HG02678 (cell line): Measurements from ENCODE around the gene NDUFB11.
"Not testable (repeated sequence)": the region's sequence is repeated elsewhere in the genome, so short reads cannot be mapped to it uniquely, and the experiment has no call there.

Source experiments
- ATAC-seq: cut with Tn5 transposase; IDR thresholded peaks from one replicate; pipeline ENCODE4 v1.9.1; 2021; ENCODE audit warnings: mild to moderate bottlenecking, moderate library complexity; ENCODE audit not compliant: unreplicated experiment

Gene NDUFB11

DNA sequence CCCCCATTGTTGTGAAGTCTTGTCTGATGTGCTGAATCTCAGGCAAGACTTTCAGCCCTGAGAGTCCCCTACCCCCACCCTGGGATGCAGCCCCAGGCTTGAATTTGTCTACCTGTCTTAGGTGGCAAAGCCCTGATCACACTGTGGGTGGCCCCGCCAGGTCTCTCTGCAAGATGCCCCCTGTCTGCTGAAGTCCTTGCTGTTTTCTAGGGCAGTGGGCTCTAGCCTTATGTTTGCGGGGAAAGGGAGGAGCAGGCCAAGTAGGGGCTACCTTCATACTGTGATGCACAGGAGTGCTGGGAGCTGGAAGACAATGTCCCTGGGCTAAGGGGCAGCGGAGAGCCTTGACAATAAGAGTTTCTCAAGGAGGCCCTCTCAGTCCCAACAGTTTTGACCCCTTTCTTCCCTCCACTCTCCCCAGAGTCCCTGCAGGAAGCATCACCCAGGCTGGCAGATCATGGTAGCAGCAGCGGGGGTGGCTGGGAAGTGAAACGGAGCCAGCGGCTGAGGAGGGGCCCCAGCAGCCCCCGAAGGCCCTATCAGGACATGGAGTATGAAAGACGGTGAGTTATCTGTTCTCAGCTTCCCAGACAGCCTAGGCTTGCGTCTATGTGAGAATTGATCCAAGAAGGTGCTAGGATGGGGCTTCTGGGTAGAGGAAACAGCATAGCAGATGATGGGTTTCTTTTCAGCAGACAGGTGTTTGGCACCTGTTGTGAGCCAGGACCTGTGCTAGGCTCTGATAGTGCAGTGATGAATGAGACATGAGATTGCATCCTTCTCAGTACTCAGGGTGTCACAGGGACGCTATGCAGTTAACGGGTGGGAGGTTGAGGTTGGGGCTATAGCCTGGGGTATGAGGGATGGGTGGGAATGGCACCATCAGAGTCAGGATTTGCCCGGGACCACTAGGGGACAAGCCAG lies 2.7 kb upstream of the NDUFB11 start:
- ATAC-seq = no peak

DNA sequence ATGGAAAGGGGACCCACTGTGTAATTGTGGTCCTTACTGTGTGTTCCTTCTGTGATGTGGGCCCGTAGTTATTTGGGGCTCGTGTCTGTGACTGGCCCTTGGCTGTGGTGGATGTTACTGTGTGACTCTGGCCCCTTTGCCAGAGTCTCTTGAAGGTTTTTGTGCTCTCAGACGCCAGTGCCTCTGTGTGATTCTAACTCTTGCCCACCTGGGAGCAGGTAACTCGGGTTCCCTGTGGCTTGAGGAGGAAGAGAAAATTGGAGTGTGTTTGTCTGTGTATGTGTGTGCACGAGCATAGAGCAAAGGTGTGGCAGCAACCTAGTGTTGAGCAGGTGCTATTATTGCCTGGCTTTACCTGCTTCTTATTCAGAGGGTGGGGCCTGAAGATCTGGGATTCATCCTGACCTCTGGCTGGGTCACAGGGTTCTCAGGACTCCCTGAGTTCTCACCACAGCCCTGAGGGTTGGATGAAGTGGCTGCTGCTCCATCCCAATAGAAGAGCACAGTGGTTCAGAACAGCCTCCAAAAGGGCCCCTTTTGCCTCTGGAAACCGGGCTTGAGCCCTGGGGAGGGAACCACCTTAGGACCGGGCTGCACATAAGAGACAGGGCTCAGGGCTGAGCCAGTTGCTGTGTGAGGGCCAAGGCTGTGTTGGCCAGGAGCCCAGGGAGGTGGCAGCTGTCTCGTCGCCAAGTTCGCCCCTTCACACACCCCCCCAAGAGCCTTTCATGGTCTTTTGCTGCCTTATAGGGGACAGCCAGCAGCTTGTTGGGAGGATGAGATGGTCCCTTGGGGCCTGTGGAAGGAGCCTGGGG lies 1.8 kb upstream of the NDUFB11 start:
- ATAC-seq = no peak

DNA sequence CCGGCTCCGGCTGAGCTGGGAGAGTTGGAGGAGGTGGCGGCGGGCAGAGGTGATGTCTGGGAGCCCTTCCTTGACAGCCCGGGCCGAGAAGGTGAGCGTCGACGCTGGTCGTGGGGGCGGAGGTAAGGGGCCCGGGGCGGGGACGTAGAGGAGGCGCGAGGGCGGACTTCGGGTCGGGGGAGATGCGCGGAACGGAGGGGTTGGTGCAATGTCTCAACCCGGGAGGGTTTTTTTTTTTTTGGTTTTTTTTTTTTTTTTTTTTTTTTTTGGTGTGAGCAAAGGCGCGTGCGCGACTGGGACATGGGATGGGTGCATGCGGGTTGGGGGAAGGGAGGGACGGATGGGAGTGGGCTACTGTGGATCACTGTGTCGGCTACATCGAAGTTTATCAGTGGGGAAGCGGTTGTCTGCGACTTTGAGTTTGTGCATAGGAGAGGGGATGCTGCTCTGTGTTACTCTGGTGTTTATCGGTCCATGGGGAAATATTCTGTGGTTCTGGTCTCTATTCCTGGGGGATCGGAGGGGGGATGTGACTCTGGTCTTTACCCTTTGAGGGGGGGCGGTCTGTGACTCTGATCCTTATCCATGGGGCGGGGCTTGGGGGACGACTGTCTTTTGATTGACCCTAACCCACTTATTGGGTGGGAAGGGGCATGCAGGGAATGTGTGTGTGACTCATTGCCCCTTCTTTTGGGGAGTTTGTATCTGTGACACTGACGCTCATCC lies 1.1 kb upstream of the NDUFB11 start:
- ATAC-seq = peak; percentile 21

DNA sequence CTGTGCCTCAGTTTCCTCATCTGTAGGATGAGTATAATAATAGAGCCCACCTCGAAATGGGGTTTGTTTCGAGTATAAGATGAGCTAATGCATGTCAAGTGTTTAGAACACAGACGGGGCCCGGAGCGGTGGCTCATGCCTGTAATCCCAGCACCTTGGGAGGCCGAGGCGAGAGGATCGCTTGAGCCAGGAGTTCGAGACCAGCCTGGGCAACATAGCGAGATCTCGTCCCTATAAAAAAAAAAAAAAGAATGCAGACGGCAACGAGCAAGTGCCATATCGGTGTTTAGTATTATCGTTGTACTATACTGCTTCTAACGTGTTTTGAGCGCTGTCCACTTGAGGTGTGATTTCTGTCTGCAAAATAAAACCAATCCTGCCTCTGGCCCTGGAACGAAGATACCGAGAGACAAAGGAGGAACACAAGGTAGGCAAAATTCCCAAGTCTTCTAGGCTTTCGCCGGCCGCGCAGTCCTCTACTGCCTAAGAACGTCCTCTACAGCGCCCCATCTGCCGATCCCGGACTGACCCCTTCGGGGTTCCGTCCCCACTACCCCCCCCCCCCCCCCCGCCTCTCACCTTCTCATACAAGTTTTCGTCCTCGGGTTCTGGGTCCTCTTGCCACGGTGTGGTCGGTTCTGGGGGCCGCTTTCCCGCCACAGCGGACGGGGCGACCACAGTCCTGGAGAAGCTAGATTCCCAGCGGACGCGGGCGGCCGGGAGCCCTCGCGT lies 442 bp downstream of the NDUFB11 start:
- peak; percentile 21 for ATAC-seq

DNA sequence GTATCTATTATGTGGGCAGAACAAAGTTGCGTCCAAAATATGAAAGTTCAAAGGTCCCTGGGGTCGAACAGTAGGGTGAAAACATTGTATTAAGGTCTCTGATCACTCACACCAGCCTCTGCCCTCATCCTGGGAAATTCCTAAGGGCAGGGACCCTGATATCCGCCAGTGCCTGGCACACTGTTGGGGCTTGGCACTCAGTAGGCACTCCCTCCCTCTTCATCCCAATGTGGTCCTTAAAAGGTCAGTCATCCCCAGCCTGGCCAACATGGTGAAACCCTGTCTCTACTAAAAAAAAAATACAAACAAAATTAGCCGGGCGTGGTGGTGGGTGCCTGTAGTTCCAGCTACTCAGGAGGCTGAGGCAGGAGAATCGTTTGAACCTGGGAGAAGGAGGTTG lies 6.3 kb downstream of the NDUFB11 start:
- ATAC-seq = no peak

DNA sequence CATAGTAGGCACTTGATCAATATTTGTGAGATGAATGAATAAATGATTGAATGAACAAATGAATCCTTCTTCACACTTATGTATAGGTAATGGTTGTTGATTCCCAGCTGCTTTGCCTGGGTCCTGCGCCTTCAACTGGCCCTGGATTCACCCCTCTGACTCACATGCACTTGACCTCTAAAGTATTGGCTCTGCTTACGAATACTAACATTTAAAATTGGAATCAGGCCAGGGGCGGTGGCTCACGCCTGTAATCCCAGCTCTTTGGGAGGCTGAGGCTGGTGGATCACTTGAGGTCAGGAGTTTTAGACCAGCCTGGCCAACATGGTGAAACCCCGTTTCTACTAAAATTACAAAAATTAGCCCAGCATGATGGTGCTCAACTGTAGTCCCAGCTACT lies 8.9 kb downstream of the NDUFB11 start:
- not testable (repeated sequence) for ATAC-seq

DNA sequence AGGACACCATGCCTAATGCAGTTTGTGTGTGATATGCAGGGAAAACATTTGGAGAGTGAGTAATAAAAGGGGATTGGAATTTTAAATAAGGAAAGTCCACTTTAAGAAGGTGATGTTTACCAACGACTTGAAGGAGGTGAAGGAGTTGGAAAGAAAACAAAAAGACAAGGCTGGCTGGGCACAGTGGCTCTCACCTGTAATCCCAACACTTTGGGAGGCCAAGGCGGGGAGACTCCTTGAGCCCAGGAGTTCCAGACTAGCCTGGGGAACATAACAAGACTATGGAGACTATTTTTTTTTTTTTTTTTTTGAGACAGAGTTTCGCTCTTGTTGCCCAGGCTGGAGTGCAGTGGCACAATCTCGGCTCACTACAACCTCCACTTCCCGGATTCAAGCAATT lies 11.0 kb downstream of the NDUFB11 start:
- ATAC-seq = no peak

DNA sequence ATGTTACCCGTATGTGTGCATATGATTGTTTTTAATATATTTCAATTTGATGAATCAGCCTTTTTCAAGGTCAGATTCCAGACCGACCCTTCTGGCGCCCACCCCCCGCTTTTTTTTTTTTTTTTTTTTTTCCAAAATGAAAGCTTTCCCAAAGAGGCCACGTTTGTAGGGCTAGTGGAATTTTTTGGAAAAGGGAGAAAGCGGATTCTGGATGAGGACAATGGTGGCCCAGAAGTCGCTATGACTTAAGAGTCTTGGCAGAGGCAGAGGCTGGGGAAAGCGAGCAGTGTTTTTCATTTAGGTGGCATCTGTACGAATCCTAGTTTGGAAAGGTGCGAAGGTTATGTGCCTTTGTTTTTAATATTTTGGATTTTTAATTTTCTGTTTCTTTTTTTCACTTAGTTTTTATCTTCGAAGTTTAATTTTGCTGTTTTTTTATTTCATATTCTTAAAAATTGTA lies 14.6 kb downstream of the NDUFB11 start:
- ATAC-seq = no peak

DNA sequence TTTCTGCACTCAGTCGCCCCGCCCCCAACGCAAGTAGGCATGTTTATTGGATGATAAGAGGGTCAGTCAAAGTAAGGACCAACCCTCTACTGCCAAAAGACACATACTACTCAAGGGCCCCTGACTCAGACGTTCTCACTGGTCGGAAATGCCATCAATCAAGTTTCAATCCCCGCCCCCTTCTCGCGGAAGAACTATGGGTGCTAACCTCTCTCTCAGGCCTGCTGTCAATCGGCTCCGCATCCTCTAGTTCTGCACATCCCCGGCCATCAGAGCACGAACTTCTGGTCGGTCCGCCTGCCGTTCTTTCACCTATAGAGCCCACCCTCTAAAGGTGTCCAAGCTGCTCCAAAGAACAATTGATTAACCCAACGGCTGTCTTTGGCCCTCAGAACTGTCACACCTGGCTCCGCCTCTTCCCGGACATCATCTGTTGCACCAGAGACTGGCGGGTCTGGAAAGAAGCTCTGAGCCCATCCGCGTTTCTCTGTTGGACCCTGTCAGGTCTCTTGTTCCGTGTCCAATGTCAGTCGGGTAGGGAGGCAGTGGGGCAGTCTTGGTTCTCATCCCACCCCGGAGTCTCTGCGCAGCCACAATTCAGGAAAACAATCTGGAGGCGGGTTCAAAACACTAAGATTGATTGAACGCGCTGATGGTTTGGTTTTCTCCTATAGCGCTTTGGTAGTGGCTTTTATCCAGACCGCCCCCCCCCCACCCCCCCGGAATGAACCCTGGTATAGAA lies 15.2 kb downstream of the NDUFB11 start:
- peak; percentile 99 for ATAC-seq

DNA sequence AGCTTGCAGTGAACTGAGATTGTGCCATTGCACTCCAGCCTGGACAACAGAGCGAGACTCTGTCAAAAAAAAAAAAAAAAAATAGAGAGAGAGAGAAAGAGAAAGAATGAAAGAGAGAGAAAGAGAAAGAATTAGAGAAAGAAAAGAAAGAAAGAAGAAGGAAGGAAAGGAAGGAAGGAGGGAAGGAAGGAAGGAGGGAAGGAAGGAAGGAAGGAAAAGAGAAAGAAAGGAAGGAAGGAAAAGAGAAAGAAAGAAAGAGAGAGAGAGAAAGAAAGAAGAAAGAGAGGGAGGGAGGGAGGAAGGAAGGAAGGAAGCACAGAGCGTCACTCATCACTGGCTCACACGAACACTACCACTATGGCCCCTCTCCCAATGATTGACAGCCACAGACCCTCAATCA lies 20.0 kb downstream of the NDUFB11 start:
- ATAC-seq = not testable (repeated sequence)

DNA sequence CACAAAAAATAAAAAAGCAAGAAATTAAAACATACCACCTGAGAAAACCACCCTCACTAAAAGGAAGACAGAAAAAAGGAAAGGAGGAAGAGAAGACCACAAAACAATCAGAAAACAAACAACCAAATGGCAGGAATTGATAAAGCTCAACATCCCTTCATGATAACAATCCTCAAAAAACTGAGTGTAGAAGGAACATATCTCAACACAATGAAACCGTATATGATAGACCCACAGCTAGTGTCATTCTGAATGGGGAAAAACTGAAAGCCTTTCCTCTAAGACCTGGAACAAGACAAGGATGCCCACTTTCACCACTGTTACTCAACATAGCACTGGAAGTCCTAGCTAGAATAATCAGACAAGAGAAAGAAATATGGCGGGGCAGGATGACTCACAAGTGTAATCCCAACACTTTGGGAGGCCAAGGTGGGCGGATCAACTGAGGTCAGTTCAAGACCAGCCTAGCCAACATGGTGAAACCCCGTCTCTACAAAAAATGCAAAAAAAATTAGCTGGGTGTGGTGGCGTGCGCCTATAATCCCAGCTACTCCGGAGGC lies 27.9 kb downstream of the NDUFB11 start:
- not testable (repeated sequence) for ATAC-seq

DNA sequence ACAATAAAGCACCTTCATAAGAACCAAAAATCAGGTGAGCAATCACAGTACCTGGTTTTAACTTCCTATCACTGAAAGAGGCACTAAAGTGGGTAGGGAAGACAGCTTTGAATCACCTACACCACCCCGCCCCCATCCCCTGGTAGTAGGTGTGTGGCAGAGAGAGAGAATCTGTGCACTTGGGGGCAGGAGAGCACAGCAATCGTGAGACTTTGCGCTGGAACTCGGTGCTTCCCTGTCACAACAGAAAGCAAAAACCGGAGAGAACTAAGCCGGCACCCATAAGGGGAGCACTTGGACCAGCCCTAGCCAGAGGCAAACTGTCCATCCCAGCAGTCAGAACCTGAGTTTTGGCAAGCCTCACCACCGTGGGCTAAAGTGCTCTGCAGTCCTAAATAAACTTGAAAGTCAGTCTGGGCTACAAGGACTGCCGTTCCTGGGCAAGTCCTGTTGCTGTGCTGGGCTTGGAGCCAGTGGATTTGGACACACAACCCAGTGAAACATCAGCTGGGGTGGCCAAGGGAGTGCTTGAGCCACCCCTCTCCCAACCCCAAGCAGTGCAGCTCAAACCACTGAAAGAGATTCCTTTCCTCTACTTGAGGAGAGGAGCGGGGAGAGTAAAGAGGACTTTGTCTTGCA lies 32.1 kb downstream of the NDUFB11 start:
- no peak for ATAC-seq

DNA sequence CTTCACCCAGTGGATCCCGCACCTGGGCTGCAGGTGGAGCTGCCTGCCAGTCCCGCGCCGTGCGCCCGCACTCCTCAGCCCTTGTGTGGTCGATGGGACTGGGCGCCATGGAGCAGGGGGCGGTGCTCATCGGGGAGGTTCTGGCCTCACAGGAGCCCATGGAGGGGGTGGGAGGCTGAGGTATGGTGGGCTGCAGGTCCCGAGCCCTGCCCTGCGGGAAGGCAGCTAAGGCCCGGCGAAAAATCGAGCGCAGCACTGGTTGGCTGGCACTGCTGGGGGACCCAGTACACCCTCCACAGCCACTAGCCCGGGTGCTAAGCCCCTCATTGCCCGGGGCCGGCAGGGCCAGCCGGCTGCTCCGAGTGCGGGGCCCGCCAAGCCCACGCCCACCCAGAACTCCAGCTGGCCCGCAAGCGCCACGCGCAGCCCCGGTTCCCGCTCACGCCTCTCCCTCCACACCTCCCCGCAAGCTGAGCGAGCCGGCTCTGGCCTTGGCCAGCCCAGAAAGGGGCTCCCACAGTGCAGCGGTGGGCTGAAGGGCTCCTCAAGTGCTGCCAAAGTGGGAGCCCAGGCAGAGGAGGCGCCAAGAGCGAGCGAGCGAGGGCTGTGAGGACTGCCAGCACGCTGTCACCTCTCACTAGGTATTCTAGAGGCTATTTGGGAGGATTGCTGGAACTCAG lies 33.4 kb downstream of the NDUFB11 start:
- not testable (repeated sequence) for ATAC-seq

DNA sequence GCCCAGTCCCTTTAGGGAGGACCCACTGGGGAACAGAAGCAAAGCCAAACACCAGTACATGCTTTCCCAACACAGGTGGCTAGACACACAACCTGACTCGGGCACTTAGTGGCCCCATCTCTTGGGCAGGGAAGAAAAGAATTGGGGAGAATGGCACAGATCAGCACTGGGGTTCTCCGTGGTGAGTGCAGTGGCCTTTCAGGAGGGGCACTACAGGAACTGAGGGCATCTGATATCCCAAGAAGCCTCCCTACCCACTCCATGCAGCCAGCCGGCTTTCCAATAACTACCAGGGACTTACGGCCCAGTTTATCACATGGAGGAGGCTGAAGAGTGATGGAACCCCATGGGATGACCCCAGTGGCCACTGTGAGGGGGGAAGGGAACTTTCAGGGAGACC lies 43.3 kb downstream of the NDUFB11 start:
- ATAC-seq = no peak

DNA sequence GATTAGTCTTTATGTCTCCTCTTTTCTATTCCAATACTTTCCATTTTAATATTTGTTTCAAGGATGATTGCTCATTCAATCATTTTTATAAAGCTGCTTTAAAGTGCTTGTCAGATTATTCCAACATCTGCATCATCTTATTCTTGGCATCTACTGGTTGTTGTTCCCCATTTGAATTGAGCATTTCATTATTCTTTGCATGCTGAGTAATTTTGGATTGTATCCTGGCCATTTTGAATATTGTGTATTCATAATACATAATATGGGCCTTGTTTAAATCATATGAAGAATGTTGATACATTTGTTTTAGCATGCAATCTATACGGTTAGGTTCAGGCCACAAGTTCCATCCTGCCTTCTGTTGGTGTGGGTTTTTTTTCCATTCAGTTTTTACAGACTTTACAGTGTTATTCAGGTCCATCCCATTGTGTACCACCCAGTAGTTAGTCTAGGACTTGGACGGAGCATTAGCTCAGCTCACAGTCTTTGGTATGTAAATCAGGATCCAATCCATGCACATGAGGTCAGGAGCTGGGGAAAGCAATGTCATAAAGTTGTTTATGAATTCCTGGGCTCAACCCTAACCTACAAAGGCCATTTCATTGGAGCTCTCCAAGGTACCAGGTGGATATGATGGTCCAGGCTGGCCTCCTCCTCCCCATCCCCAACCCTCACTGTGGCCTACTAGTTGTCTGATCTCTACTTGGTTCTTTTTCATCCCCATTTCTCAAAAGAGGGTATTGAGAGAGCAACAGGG lies 46.0 kb downstream of the NDUFB11 start:
- ATAC-seq = no peak

DNA sequence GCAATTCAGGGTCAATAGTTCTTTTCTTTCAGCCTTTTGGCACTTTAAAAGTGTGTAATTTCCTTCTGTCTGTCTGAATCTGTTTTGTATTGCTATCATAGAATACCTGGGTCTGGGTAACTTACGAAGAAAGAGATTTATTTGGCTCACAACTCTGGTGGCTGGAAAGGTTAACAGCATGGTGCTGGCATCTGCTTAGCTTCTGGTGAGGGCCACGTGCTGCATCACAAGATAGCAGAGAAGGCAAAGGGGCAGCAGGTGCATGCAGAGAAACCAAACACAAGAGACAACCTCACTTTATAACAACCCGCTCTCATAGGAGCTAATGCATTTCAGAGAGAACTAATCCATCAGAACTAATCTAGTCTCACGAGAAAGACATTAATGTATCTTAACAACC lies 47.5 kb downstream of the NDUFB11 start:
- ATAC-seq = no peak

DNA sequence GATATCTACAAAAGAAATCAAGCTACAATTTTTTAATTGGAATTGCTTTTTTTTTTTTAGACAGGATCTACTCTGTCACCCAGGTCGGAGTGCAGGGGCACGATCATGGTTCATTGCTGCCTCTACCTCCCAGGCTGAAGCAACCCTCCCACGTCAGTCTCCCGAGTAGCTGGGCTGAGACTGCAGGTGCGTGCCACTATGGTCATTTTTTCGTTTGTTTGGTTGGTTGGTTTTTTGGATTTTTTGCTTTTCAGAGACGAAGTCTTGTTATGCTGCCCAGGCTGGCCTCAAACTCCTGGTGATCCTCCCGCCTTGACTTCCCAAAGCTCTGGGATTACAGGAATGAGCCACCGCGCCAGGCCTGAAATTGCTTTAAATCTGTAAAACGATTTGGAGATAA lies 50.6 kb downstream of the NDUFB11 start:
- no peak for ATAC-seq

DNA sequence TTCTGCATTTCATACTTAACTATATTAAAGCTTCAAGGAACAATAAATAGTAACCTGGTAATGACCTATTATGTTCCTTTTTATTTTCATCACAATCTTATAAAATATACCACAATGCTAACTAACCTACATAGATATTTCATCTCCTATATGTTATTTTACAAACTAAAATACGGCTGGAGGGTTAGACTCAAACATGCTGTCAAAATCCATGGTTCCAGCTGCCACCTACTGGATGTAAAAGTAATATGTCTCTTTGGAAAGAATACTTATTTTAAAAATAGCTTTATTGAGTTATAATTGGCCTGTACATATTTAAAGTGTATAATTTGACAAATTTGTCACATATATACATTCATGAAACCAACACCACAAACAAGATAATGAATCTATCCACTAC lies 51.3 kb downstream of the NDUFB11 start:
- no peak for ATAC-seq
